Uterine smooth muscle cell (primary cell): ENCODE results near the gene CHAF1A. TPM values are rescaled to one million over a fixed set of nuclear protein-coding genes. Genes with fewer than 3 reads are reported as not detected.

Experiments used
- total RNA-seq: library from RNA; depleted of rRNA; stranded (reverse); fragments of >200 nt; gene quantifications from 2 replicates; pipeline ENCODE4 v1.2.3, GENCODE V29; 2014

CHAF1A gene
- 10.1 and 29.7 TPM in 2 replicates for total RNA-seq

GRCh38 chr19:4402171-4403004, at the start of gene CHAF1A:
TSS of gene CHAF1A (plus strand) at chr19:4402640. CDS start at chr19:4402763, 123 bp downstream.

GRCh38 chr19:4400135-4400936, 2.1 kb upstream of the CHAF1A start, which contains the start of gene SH3GL1:
TSS of gene SH3GL1 (minus strand) at chr19:4400547. CDS start at chr19:4400368, 179 bp downstream.

GRCh38 chr19:4457654-4458395, 55.4 kb downstream of the CHAF1A start, which contains the start of gene UBXN6:
TSS of gene UBXN6 (minus strand) at chr19:4457794. CDS start at chr19:4457697, 97 bp downstream.

GRCh38 chr19:4472174-4472974, 69.9 kb downstream of the CHAF1A start, which contains the start of gene HDGFL2:
TSS of gene HDGFL2 (plus strand) at chr19:4472297. CDS start at chr19:4472351, 54 bp downstream.

Other genes with a start within 250 kb of the CHAF1A start
- under 0.01 TPM in 1 of 2 replicates, not detected in the other for gene CREB3L3, start 249.0 kb upstream of the CHAF1A start, total RNA-seq
- gene SIRT6, start 220.1 kb upstream of the CHAF1A start, total RNA-seq, result 14.7 and 21.5 TPM in 2 replicates
- 0.33 and 1.2 TPM in 2 replicates for gene ANKRD24, start 220.0 kb upstream of the CHAF1A start, total RNA-seq
- not detected in 2 replicates for gene EBI3, start 173.1 kb upstream of the CHAF1A start, total RNA-seq
- 18.2 and 22.7 TPM in 2 replicates for gene YJU2, start 155.6 kb upstream of the CHAF1A start, total RNA-seq
- not detected in 2 replicates for gene SHD, start 123.4 kb upstream of the CHAF1A start, total RNA-seq
- not detected in 2 replicates for gene TMIGD2, start 100.3 kb upstream of the CHAF1A start, total RNA-seq
- 15.5 and 24.5 TPM in 2 replicates for gene FSD1, start 98.0 kb upstream of the CHAF1A start, total RNA-seq
- 5.9 and 7.5 TPM in 2 replicates for gene STAP2, start 63.8 kb upstream of the CHAF1A start, total RNA-seq
- gene MPND, start 59.1 kb upstream of the CHAF1A start, total RNA-seq, result 5.6 and 7.9 TPM in 2 replicates
- 29.1 and 36.1 TPM in 2 replicates for gene SH3GL1, start 2.1 kb upstream of the CHAF1A start, total RNA-seq
- 106 and 123 TPM in 2 replicates for gene UBXN6, start 55.2 kb downstream of the CHAF1A start, total RNA-seq
- 66.8 and 70.1 TPM in 2 replicates for gene HDGFL2, start 69.7 kb downstream of the CHAF1A start, total RNA-seq
- gene PLIN4, start 115.8 kb downstream of the CHAF1A start, total RNA-seq, result 0.55 and 4.0 TPM in 2 replicates
- gene PLIN5, start 132.6 kb downstream of the CHAF1A start, total RNA-seq, result not detected in 2 replicates
- not detected in 2 replicates for gene LRG1, start 137.4 kb downstream of the CHAF1A start, total RNA-seq
- gene SEMA6B, start 157.0 kb downstream of the CHAF1A start, total RNA-seq, result under 0.01 and 0.11 TPM in 2 replicates
- 3.4 and 6.5 TPM in 2 replicates for gene TNFAIP8L1, start 236.9 kb downstream of the CHAF1A start, total RNA-seq